ENCODE measurements around the gene CHD2.
"Not testable (repeated sequence)": the region's sequence is repeated elsewhere in the genome, so short reads cannot be mapped to it uniquely, and the experiment has no call there.

The CHD2 gene

GRCh38 chr15:93024293-93024692 lies 124.2 kb downstream of the CHD2 start:
- DNase-seq: no peak

- no peak for DNase-seq
Observed at GRCh38 chr15:93024716-93025624, 124.8 kb downstream of the CHD2 start.

GRCh38 chr15:93025625-93025982 lies 125.5 kb downstream of the CHD2 start:
- no peak for DNase-seq

GRCh38 chr15:93026380-93026817 lies 126.3 kb downstream of the CHD2 start:
- no peak for DNase-seq

- DNase-seq: no peak
Observed at GRCh38 chr15:93027413-93027812, 127.3 kb downstream of the CHD2 start.

GRCh38 chr15:93028111-93028631 lies 128.0 kb downstream of the CHD2 start:
- DNase-seq: no peak

- DNase-seq: no peak
Observed at GRCh38 chr15:93028632-93029213, 128.6 kb downstream of the CHD2 start.

- no peak for DNase-seq
Observed at GRCh38 chr15:93029214-93029835, 129.2 kb downstream of the CHD2 start.

GRCh38 chr15:93029836-93030429 lies 129.8 kb downstream of the CHD2 start:
- DNase-seq: no peak

- no peak for DNase-seq
Observed at GRCh38 chr15:93030430-93031102, 130.4 kb downstream of the CHD2 start.

- no peak for DNase-seq
Observed at GRCh38 chr15:93031103-93031464, 131.0 kb downstream of the CHD2 start.

GRCh38 chr15:93031557-93032384 lies 131.6 kb downstream of the CHD2 start:
- DNase-seq: not testable (repeated sequence)

- DNase-seq: not testable (repeated sequence)
Observed at GRCh38 chr15:93032515-93033206, 132.5 kb downstream of the CHD2 start.

- DNase-seq: no peak
Observed at GRCh38 chr15:93033434-93034045, 133.4 kb downstream of the CHD2 start.

- DNase-seq: no peak
Observed at GRCh38 chr15:93034512-93034911, 134.4 kb downstream of the CHD2 start.

GRCh38 chr15:93035092-93035915 lies 135.2 kb downstream of the CHD2 start:
- no peak for DNase-seq

GRCh38 chr15:93035953-93036810 lies 136.1 kb downstream of the CHD2 start:
- DNase-seq: no peak

- DNase-seq: no peak
Observed at GRCh38 chr15:93036951-93037819, 137.1 kb downstream of the CHD2 start.
